Epidermal melanocyte (primary cell): ENCODE measurements around the gene ZNF281.

Source experiments
- DNase-seq: peaks from one replicate; pipeline ENCODE4 v3.0.0; 2011; ENCODE audit warnings: low spot score; ENCODE audit not compliant: insufficient read length

The ZNF281 gene

GRCh38 chr1:200392625-200393185 is 17.1 kb downstream of the ZNF281 start:
- no peak for DNase-seq

GRCh38 chr1:200391747-200392146 is 18.1 kb downstream of the ZNF281 start:
- no peak for DNase-seq

GRCh38 chr1:200388791-200389190 is 21.0 kb downstream of the ZNF281 start:
- no peak for DNase-seq

- DNase-seq = no peak
Measured at GRCh38 chr1:200386416-200386815, 23.4 kb downstream of the ZNF281 start.

- DNase-seq = no peak
Measured at GRCh38 chr1:200384818-200385390, 24.9 kb downstream of the ZNF281 start.

- DNase-seq = no peak
Measured at GRCh38 chr1:200381256-200381984, 28.4 kb downstream of the ZNF281 start.

GRCh38 chr1:200380589-200381021 is 29.2 kb downstream of the ZNF281 start:
- no peak for DNase-seq

GRCh38 chr1:200379940-200380588 is 29.8 kb downstream of the ZNF281 start:
- no peak for DNase-seq

- DNase-seq = peak; percentile 21
Measured at GRCh38 chr1:200379432-200379757, 30.4 kb downstream of the ZNF281 start.

GRCh38 chr1:200378096-200378495 is 31.7 kb downstream of the ZNF281 start:
- DNase-seq = no peak

- no peak for DNase-seq
Measured at GRCh38 chr1:200376528-200376927, 33.3 kb downstream of the ZNF281 start.

- no peak for DNase-seq
Measured at GRCh38 chr1:200374569-200375295, 35.1 kb downstream of the ZNF281 start.

- DNase-seq = peak; percentile 33
Measured at GRCh38 chr1:200373811-200374231, 36.0 kb downstream of the ZNF281 start.

GRCh38 chr1:200372885-200373181 is 37.0 kb downstream of the ZNF281 start:
- DNase-seq = no peak

GRCh38 chr1:200372095-200372884 is 37.5 kb downstream of the ZNF281 start:
- DNase-seq = no peak

- DNase-seq = no peak
Measured at GRCh38 chr1:200369706-200370105, 40.1 kb downstream of the ZNF281 start.

- DNase-seq = no peak
Measured at GRCh38 chr1:200369131-200369530, 40.7 kb downstream of the ZNF281 start.

GRCh38 chr1:200368556-200368955 is 41.3 kb downstream of the ZNF281 start:
- DNase-seq = no peak

GRCh38 chr1:200367841-200368534 is 41.8 kb downstream of the ZNF281 start:
- no peak for DNase-seq

- DNase-seq = no peak
Measured at GRCh38 chr1:200366577-200367253, 43.1 kb downstream of the ZNF281 start.
